ENCODE data around the gene CACNA1E.

Gene CACNA1E

DNA sequence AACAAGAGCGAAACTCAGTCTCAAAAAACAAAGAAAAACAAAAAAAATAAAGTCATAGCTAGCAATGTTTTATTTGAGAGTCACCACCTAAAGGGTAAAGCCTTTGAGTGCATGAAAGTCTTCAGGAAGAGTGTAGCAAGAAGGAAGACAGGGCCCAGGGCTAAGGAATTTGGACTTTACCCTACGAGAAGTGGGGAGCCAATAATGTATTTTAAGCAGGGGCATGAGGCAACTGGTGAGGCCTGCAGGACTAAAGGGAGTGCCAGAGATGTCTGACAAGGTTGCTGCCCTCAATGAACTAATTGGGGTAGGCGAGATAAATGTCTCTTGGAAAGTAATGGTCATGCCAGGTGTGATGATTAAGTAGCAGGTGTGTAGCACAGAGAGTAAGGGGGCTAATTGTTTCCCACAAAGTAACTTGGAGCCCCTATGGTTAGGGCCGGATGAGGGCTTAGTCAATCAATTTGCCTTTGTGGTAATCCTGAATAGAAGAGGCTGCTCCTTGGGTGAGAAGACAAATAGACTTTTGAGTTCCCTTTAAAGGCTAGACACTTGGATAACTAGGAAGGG lies 31.6 kb upstream of the CACNA1E start:
- no peak for DNase-seq (ENCODE audit: insufficient read length, low spot score)
- TF ChIP-seq PAX5 (IDR thresholded peaks at IDR 0.05; ENCODE audit: insufficient read depth, low read length, severe bottlenecking) (no peak), POLR2AphosphoS5 (IDR thresholded peaks at IDR 0.05; ENCODE audit: low read depth, low read length) (no peak), SPI1 (IDR thresholded peaks at IDR 0.05; ENCODE audit: low read depth, low read length) (no peak), POLR2A (IDR thresholded peaks at IDR 0.05; ENCODE audit: low read depth, low read length) (no peak), TAF1 (IDR thresholded peaks at IDR 0.05; ENCODE audit: low read depth, low read length) (no peak), POU2F2 (IDR thresholded peaks at IDR 0.05; ENCODE audit: low read depth, low read length) (no peak)
- no peak for FAIRE-seq

DNA sequence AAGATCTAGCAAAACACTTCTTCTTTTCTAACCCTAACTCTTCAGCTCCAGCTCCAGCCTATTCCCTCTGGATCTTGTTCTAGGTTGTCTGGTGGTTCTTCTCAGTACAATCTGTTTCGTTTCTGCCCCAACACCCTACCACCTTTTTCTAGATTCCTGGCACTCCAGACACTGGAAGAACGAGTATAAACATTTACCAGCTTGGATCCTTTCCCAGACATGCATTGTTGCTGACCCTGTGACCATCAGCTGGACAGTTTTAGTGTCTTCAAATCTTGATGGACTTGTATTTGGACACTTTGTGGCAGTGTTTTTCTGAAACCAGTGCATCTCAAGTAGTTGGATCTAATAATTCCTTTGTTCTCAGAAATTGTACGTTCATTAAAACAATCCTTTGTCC lies 30.6 kb upstream of the CACNA1E start:
- DNase-seq (ENCODE audit: insufficient read length, low spot score) = no peak
- TF ChIP-seq TAF1 (IDR thresholded peaks at IDR 0.05; ENCODE audit: low read depth, low read length) (no peak), PAX5 (IDR thresholded peaks at IDR 0.05; ENCODE audit: insufficient read depth, low read length, severe bottlenecking) (no peak), POLR2A (IDR thresholded peaks at IDR 0.05; ENCODE audit: low read depth, low read length) (no peak)
- FAIRE-seq = no peak

DNA sequence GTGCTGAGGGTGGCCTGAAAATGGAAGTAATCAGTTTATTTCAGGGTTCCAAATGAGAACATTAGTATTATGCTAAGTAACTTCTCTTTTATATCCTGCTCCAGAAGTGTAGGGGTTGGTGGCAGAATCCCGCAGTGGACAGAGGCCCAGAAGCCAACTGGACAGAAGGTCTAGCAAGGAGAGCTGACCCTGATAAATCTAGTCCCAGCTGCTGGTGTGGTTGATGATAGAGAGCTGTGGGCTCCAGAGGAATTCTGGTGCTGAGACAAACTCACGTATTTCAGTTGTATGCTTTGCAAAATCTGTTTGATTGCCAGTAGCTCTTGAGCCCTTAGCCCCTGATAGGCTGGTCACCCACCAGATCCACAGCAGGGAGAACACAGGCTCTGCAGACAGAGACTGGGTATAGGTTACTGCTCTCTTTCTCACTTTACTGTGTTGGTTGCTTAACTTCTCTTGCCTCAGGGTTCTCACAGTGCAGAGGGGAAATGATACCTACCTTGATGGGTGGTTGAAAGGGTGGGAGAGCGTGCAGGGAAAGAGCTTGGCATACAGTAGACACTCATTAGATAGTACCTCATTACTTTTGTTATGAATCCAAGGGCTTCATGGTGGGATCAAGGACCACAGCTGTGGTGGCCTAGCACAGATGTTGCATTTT lies 29.6 kb upstream of the CACNA1E start:
- TF ChIP-seq SPI1 (IDR thresholded peaks at IDR 0.05; ENCODE audit: low read depth, low read length) (peak; percentile 53), PAX5 (IDR thresholded peaks at IDR 0.05; ENCODE audit: insufficient read depth, low read length, severe bottlenecking) (no peak), POLR2AphosphoS5 (IDR thresholded peaks at IDR 0.05; ENCODE audit: low read depth, low read length) (no peak), POU2F2 (IDR thresholded peaks at IDR 0.05; ENCODE audit: low read depth, low read length) (no peak), POLR2A (IDR thresholded peaks at IDR 0.05; ENCODE audit: low read depth, low read length) (no peak), TAF1 (IDR thresholded peaks at IDR 0.05; ENCODE audit: low read depth, low read length) (no peak)
- FAIRE-seq (no peak), DNase-seq (ENCODE audit: insufficient read length, low spot score) (no peak)

DNA sequence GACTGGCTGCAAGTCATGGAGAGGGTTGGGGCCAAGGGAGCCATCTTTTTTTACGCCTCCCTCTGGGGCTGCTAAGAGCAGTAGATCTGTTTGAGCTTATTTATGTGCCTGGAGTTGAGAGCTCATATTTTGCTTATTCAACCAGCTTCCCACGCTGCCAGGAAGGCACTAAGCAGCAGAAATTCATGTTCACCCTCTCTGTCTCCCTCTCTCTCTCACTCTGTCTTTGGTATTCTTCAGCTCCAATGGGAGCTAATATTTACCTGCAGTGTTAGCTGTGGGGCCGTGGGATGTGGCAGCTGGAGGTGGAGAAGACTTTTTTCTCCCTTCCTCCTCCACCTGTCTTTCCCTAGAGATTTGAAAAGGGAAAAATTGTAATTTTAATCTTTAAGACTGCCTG lies 26.8 kb upstream of the CACNA1E start:
- DNase-seq (ENCODE audit: insufficient read length, low spot score) (no peak), FAIRE-seq (no peak)
- TF ChIP-seq PAX5 (IDR thresholded peaks at IDR 0.05; ENCODE audit: insufficient read depth, low read length, severe bottlenecking) (no peak), POLR2A (IDR thresholded peaks at IDR 0.05; ENCODE audit: low read depth, low read length) (no peak), TAF1 (IDR thresholded peaks at IDR 0.05; ENCODE audit: low read depth, low read length) (no peak), POU2F2 (IDR thresholded peaks at IDR 0.05; ENCODE audit: low read depth, low read length) (no peak), SPI1 (IDR thresholded peaks at IDR 0.05; ENCODE audit: low read depth, low read length) (no peak), POLR2AphosphoS5 (IDR thresholded peaks at IDR 0.05; ENCODE audit: low read depth, low read length) (no peak)

DNA sequence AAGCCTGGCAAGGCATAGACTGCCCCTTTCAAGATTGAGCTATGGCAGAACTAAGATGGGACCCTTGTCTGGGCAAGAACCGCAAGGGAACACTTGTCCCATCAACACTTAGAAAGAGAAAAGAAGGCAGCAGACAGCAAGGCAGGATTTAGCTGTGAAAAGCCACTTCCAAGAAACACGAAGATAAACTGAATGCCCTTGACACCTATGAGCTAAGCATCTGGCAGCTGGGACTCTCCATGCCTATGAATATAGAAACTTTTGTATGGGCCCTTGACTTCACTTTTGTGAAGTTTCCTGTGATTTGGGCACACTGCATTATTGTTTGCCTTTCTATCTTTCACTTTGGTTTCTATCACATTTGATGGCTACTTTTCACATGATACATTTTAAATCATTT lies 24.9 kb upstream of the CACNA1E start:
- no peak for DNase-seq (ENCODE audit: insufficient read length, low spot score)
- FAIRE-seq = no peak
- TF ChIP-seq POLR2A (IDR thresholded peaks at IDR 0.05; ENCODE audit: low read depth, low read length) = no peak
- no peak for TF ChIP-seq TAF1 (IDR thresholded peaks at IDR 0.05; ENCODE audit: low read depth, low read length)
- no peak for TF ChIP-seq SPI1 (IDR thresholded peaks at IDR 0.05; ENCODE audit: low read depth, low read length)
- TF ChIP-seq PAX5 (IDR thresholded peaks at IDR 0.05; ENCODE audit: insufficient read depth, low read length, severe bottlenecking) = no peak
- no peak for TF ChIP-seq POU2F2 (IDR thresholded peaks at IDR 0.05; ENCODE audit: low read depth, low read length)
- no peak for TF ChIP-seq POLR2AphosphoS5 (IDR thresholded peaks at IDR 0.05; ENCODE audit: low read depth, low read length)

DNA sequence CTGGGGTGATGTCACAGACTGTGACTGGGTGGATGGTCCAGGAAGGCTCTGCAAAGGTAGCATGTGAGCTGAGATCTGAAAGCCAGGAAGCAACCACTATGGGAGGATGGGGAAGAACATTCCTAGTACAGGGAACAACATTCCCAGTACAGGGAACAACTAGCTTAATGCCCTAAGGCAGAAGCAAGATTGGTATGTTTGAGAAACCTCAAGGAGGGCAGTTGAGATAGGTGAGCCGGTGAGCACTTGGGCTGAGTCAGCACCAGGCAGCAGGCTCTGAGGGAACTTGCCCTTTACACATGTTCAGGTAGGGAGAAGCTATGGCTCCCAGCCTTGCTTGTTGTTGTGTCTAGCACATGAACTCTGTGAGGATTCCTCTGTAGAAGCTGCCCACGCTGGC lies 24.2 kb upstream of the CACNA1E start:
- FAIRE-seq (no peak), DNase-seq (ENCODE audit: insufficient read length, low spot score) (no peak)
- TF ChIP-seq TAF1 (IDR thresholded peaks at IDR 0.05; ENCODE audit: low read depth, low read length) = no peak
- no peak for TF ChIP-seq POLR2A (IDR thresholded peaks at IDR 0.05; ENCODE audit: low read depth, low read length)
- TF ChIP-seq POU2F2 (IDR thresholded peaks at IDR 0.05; ENCODE audit: low read depth, low read length) = no peak
- no peak for TF ChIP-seq PAX5 (IDR thresholded peaks at IDR 0.05; ENCODE audit: insufficient read depth, low read length, severe bottlenecking)
- no peak for TF ChIP-seq POLR2AphosphoS5 (IDR thresholded peaks at IDR 0.05; ENCODE audit: low read depth, low read length)
- TF ChIP-seq SPI1 (IDR thresholded peaks at IDR 0.05; ENCODE audit: low read depth, low read length) = no peak

GRCh38 chr1:181469829-181470228 lies 13.5 kb upstream of the CACNA1E start:
- TF ChIP-seq POLR2AphosphoS5 (IDR thresholded peaks at IDR 0.05; ENCODE audit: low read depth, low read length) = no peak
- TF ChIP-seq TAF1 (IDR thresholded peaks at IDR 0.05; ENCODE audit: low read depth, low read length) = no peak
- no peak for TF ChIP-seq POLR2A (IDR thresholded peaks at IDR 0.05; ENCODE audit: low read depth, low read length)
- TF ChIP-seq POU2F2 (IDR thresholded peaks at IDR 0.05; ENCODE audit: low read depth, low read length) = no peak
- TF ChIP-seq PAX5 (IDR thresholded peaks at IDR 0.05; ENCODE audit: insufficient read depth, low read length, severe bottlenecking) = no peak
- TF ChIP-seq SPI1 (IDR thresholded peaks at IDR 0.05; ENCODE audit: low read depth, low read length) = no peak
- no peak for FAIRE-seq
- DNase-seq (ENCODE audit: insufficient read length, low spot score) = no peak

DNA sequence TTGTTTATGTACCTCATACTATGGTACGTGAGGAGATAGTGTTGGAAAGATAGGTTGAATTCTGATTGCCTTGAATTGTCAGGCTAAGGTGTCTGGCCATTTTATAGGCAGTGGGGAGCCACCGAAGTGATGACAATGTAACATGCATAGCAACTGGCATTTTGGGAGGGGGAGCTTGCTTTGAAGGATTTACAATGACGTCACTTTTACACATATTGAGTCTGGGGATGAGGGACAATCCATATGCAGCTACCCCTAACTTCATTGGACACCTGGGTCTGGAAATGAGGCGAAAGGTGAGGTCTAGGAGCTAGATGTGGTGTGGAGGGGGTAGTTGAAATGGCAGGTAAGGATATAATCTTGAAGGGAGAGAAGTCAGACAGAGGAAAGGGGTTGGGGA lies 7.7 kb upstream of the CACNA1E start:
- DNase-seq (ENCODE audit: insufficient read length, low spot score) (no peak), FAIRE-seq (no peak)
- no peak for TF ChIP-seq POLR2A (IDR thresholded peaks at IDR 0.05; ENCODE audit: low read depth, low read length)
- no peak for TF ChIP-seq POLR2AphosphoS5 (IDR thresholded peaks at IDR 0.05; ENCODE audit: low read depth, low read length)
- no peak for TF ChIP-seq SPI1 (IDR thresholded peaks at IDR 0.05; ENCODE audit: low read depth, low read length)
- TF ChIP-seq PAX5 (IDR thresholded peaks at IDR 0.05; ENCODE audit: insufficient read depth, low read length, severe bottlenecking) = no peak
- no peak for TF ChIP-seq POU2F2 (IDR thresholded peaks at IDR 0.05; ENCODE audit: low read depth, low read length)
- no peak for TF ChIP-seq TAF1 (IDR thresholded peaks at IDR 0.05; ENCODE audit: low read depth, low read length)

GRCh38 chr1:181476581-181476980 lies 6.7 kb upstream of the CACNA1E start:
- no peak for FAIRE-seq
- DNase-seq (ENCODE audit: insufficient read length, low spot score) = no peak
- TF ChIP-seq POLR2AphosphoS5 (IDR thresholded peaks at IDR 0.05; ENCODE audit: low read depth, low read length) (no peak), PAX5 (IDR thresholded peaks at IDR 0.05; ENCODE audit: insufficient read depth, low read length, severe bottlenecking) (no peak), SPI1 (IDR thresholded peaks at IDR 0.05; ENCODE audit: low read depth, low read length) (no peak), POLR2A (IDR thresholded peaks at IDR 0.05; ENCODE audit: low read depth, low read length) (no peak), TAF1 (IDR thresholded peaks at IDR 0.05; ENCODE audit: low read depth, low read length) (no peak)

DNA sequence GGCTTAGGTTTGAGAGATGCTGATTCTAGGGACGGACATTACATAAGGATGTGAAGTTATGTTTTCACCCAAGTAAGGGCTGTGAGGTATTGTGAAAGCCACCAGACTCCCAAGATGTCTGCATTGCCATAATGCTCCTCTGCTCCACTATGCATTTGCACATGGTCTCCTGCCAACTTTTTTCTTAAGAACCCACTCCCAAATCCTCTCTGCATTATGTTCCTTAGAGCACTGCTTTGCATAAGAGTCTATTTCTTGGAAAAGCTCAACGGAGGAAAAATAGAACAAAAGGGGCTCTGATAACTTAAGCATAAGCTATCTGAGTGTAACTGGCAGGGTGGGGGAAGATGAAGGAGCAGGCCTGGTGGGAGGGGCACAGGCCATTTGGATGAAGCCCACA lies 5.0 kb upstream of the CACNA1E start:
- DNase-seq (ENCODE audit: insufficient read length, low spot score) = no peak
- TF ChIP-seq POLR2A (IDR thresholded peaks at IDR 0.05; ENCODE audit: low read depth, low read length) (no peak), TAF1 (IDR thresholded peaks at IDR 0.05; ENCODE audit: low read depth, low read length) (no peak), POU2F2 (IDR thresholded peaks at IDR 0.05; ENCODE audit: low read depth, low read length) (no peak), POLR2AphosphoS5 (IDR thresholded peaks at IDR 0.05; ENCODE audit: low read depth, low read length) (no peak), SPI1 (IDR thresholded peaks at IDR 0.05; ENCODE audit: low read depth, low read length) (no peak), PAX5 (IDR thresholded peaks at IDR 0.05; ENCODE audit: insufficient read depth, low read length, severe bottlenecking) (no peak)
- no peak for FAIRE-seq
